Ammon's horn (tissue), 1 donor: Measurements from ENCODE around the gene SLC16A14.
"Not testable (repeated sequence)": the region's sequence is repeated elsewhere in the genome, so short reads cannot be mapped to it uniquely, and the experiment has no call there.

ENCODE experiments used
- DNase-seq: peaks from one replicate; pipeline ENCODE4 v3.0.0-alpha.2; 2016; ENCODE audit warnings: low spot score

Gene SLC16A14

GRCh38 chr2:230068651-230069055, at the start of gene SLC16A14:
TSS of gene SLC16A14 (minus strand) at chr2:230068924. CDS start at chr2:230059352, 9,572 bp downstream.
- DNase-seq, result peak; percentile 26

- DNase-seq, result no peak
Observed at GRCh38 chr2:230106771-230107170, 38.0 kb upstream of the SLC16A14 start.

- not testable (repeated sequence) for DNase-seq
Observed at GRCh38 chr2:230101967-230102366, 33.2 kb upstream of the SLC16A14 start.

GRCh38 chr2:230097841-230098240, 29.1 kb upstream of the SLC16A14 start:
- DNase-seq, result no peak

GRCh38 chr2:230097424-230097823, 28.7 kb upstream of the SLC16A14 start:
- no peak for DNase-seq

- no peak for DNase-seq
Observed at GRCh38 chr2:230090967-230091366, 22.2 kb upstream of the SLC16A14 start.

- DNase-seq, result no peak
Observed at GRCh38 chr2:230085201-230085600, 16.5 kb upstream of the SLC16A14 start.

GRCh38 chr2:230077851-230078547, 9.3 kb upstream of the SLC16A14 start:
- DNase-seq, result no peak

- no peak for DNase-seq
Observed at GRCh38 chr2:230076819-230077218, 8.1 kb upstream of the SLC16A14 start.

GRCh38 chr2:230075988-230076631, 7.4 kb upstream of the SLC16A14 start:
- no peak for DNase-seq

- DNase-seq, result no peak
Observed at GRCh38 chr2:230071421-230071820, 2.7 kb upstream of the SLC16A14 start.

- DNase-seq, result no peak
Observed at GRCh38 chr2:230069402-230069801, 678 bp upstream of the SLC16A14 start.

- DNase-seq, result peak; percentile 59
Observed at GRCh38 chr2:230068016-230068650, 591 bp downstream of the SLC16A14 start.

GRCh38 chr2:230060672-230061293, 7.9 kb downstream of the SLC16A14 start:
- no peak for DNase-seq

GRCh38 chr2:230053753-230054478, 14.8 kb downstream of the SLC16A14 start:
- DNase-seq, result peak; percentile 21

- DNase-seq, result no peak
Observed at GRCh38 chr2:230052299-230052698, 16.4 kb downstream of the SLC16A14 start.

- no peak for DNase-seq
Observed at GRCh38 chr2:230050136-230050535, 18.6 kb downstream of the SLC16A14 start.

- no peak for DNase-seq
Observed at GRCh38 chr2:230048010-230048671, 20.6 kb downstream of the SLC16A14 start.

GRCh38 chr2:230046491-230046890, 22.2 kb downstream of the SLC16A14 start:
- no peak for DNase-seq

GRCh38 chr2:230043461-230043860, 25.3 kb downstream of the SLC16A14 start:
- DNase-seq, result no peak

- DNase-seq, result no peak
Observed at GRCh38 chr2:230043025-230043424, 25.7 kb downstream of the SLC16A14 start.
